Lower lobe of right lung (tissue), 2 donors: ENCODE data around the gene ABCB8. TPM values are rescaled to one million over a fixed set of nuclear protein-coding genes. Genes with fewer than 3 reads are reported as not detected.
A peak's percentile ranks its signal among the peaks of the same experiment; 100 is the strongest.

Experiments used
- ATAC-seq, 2 donors: fragments of 200-7000 bp; cut with Tn5 transposase; one replicate each; pipeline ENCODE4 v1.9.1; 2020 to 2022; ENCODE audit warnings: mild to moderate bottlenecking in 2 of 2, moderate library complexity in 2 of 2
- DNase-seq: peaks from one replicate; pipeline ENCODE4 v3.0.0-alpha.2; 2020
- H3K27ac ChIP-seq: fragments of 200-600 bp; one replicate; pipeline ENCODE4 v1.8.0; 2022
- H3K27me3 ChIP-seq: fragments of 200-600 bp; one replicate; pipeline ENCODE4 v1.8.0; 2022; ENCODE audit warnings: low read depth
- H3K36me3 ChIP-seq: fragments of 200-600 bp; one replicate; pipeline ENCODE4 v1.8.0; 2022; ENCODE audit warnings: mild to moderate bottlenecking
- H3K4me1 ChIP-seq: fragments of 200-600 bp; one replicate; pipeline ENCODE4 v1.8.0; 2022
- H3K4me3 ChIP-seq: fragments of 200-600 bp; one replicate; pipeline ENCODE4 v1.8.0; 2022; ENCODE audit warnings: mild to moderate bottlenecking
- H3K9me3 ChIP-seq: fragments of 200-600 bp; one replicate; pipeline ENCODE4 v1.8.0; 2022
- intact Hi-C: fragments of 100-400 bp; cut with DNase I; formaldehyde crosslinking; loops from one replicate; pipeline ENCODE4 v1.11.0; 2022
- total RNA-seq: library from RNA; stranded (reverse); fragmentation: NEBNext Ultra II Directional; extraction: Animal tissue kit (Norgen Biotek cat#: 25700); gene quantifications from one replicate; pipeline ENCODE4 v1.2.1, GENCODE V29; 2021
- TF ChIP-seq, protein P1 (sequence below): fragments of 200-600 bp; IDR thresholded peaks from one replicate; pipeline ENCODE4 v1.8.0; 2022; ENCODE audit warnings: antibody characterized with exemption, mild to moderate bottlenecking
- donor health status: DM: no; HTN: yes; CAD: no; lungs with severe emphysema.

Gene ABCB8
- total RNA-seq, 1 donor from 2014 or later = 42.4 TPM

DNA sequence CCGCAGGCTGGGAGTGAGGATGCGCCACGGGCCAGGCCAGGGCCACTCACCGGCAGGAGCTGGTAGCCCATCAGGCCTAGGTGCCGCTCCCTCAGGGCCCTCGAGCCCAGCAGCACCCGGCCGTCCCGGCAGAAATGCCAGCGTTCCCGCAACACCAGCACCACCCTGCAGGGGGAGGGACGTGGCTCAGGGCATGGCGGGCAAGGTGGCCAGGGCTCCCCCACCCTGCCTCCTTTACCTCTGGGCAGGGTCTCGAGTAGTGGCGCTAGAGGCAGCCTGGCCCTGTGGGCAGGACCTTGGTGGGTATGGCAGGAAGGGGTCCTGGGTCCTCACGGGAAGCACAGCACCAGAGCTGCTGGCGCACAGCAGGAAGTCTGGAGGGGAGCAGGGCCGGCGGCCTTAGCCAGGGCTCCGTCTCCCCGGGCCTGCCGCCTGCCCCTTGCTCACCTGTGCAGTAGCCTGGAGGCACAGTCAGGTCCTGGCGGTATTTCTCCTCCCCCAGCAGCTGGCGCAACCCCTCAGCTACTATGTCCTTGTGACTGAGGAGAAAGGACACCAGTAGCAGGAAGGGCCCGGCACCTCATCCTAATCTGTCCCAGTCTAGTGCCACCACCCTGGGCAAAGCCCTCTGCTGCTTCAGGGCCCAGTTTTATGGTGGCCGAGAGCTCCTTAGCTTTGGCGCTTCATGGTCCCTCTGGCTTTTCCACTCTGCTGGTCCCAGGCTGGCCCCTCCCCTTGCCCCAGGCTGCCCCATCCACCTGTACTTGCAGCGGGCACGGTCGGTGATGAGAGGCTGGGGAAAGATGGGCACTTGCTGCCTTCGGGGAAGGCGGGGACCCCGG is 48.8 kb downstream of the ABCB8 start:
- DNase-seq (no peak), ATAC-seq (no peak)
- no peak overlapping the region for H3K4me3 ChIP-seq
- intact Hi-C loops = no loop called here
- TF ChIP-seq, protein P1, sequence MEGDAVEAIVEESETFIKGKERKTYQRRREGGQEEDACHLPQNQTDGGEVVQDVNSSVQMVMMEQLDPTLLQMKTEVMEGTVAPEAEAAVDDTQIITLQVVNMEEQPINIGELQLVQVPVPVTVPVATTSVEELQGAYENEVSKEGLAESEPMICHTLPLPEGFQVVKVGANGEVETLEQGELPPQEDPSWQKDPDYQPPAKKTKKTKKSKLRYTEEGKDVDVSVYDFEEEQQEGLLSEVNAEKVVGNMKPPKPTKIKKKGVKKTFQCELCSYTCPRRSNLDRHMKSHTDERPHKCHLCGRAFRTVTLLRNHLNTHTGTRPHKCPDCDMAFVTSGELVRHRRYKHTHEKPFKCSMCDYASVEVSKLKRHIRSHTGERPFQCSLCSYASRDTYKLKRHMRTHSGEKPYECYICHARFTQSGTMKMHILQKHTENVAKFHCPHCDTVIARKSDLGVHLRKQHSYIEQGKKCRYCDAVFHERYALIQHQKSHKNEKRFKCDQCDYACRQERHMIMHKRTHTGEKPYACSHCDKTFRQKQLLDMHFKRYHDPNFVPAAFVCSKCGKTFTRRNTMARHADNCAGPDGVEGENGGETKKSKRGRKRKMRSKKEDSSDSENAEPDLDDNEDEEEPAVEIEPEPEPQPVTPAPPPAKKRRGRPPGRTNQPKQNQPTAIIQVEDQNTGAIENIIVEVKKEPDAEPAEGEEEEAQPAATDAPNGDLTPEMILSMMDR = no peak
- no peak overlapping the region for H3K27ac ChIP-seq
- peaks cover 58% of the 10 kb centered on the region for H3K36me3 ChIP-seq
- H3K9me3 ChIP-seq = no peaks in the 10 kb centered on the region
- H3K27me3 ChIP-seq = no peaks in the 10 kb centered on the region
- H3K4me1 ChIP-seq = peaks cover 31% of the 10 kb centered on the region

DNA sequence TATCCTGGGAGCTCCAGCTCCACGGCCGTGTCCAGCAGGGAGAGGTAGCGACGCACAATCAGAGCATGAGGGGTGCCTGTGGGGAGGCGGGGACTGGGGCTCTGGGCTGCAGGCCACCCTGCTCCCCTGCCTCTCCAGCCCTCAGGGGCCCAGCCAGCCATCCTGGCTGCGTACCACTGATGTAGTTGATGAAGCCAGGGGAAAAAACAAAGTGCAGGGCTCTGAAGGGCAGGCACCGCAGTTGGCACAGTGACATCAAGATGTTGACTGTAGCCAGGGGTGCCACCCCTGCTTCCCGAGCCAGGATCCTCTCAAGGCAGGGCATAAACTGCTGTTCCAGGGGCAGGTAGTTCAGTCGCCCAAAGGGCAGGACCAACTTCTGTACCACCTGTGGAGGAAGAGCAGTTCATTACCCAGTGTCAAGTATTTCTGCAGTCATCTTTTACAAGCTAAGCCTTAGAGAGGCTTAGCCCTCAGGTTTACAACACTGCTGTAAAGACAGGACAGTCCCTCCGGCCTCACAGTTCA is 49.5 kb downstream of the ABCB8 start:
- H3K27me3 ChIP-seq = no peaks in the 10 kb centered on the region
- peaks cover 51% of the 10 kb centered on the region for H3K36me3 ChIP-seq
- peaks cover 38% of the 10 kb centered on the region for H3K4me1 ChIP-seq
- DNase-seq (no peak), ATAC-seq (no peak)
- intact Hi-C loops = no loop called here
- no peak overlapping the region for H3K4me3 ChIP-seq
- TF ChIP-seq, protein P1 = no peak
- no peak overlapping the region for H3K27ac ChIP-seq
- H3K9me3 ChIP-seq = no peaks in the 10 kb centered on the region

DNA sequence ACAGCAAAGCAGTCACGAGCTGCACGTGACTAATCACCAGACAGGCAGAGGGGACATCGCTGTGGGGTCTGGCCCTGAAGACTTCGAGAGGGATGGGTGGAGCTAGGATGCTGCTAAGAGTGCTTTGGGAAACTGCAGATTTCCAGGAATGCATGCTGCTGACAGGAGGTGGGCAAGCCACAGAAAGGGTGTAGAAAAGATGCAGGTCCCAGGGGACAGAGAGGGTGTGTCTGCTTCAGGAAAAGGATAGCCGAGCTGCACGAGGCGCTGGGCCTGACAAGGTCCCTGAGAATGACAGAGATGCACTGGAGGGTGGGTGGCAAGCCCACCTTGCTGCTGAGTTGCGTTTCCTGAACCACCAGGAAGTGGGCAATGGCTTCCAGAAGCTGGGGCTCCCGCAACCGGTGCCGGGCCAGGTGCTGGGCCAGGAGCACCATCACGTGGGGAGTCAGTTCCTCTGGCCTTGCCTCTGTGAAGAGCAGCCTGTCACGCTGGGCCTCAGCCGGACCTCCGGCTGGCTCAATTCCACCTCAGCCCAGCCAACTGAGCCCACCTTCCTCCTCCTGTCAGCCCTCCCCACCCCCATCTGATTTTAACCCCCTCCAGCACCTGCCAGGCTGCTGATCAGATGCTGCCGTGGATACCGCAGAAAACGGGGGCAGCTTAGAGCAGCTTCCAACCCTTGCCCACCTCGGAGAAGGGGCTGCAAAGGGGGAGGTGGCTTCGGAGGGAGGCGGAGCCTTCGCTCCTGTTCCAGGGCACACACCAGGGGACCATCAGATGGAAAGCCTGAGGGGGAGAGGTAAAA is 50.2 kb downstream of the ABCB8 start:
- no peak overlapping the region for H3K4me3 ChIP-seq
- H3K9me3 ChIP-seq = no peaks in the 10 kb centered on the region
- H3K27me3 ChIP-seq = no peaks in the 10 kb centered on the region
- H3K27ac ChIP-seq = peak overlapping the region; percentile 18
- no peak for DNase-seq
- H3K4me1 ChIP-seq = peaks cover 38% of the 10 kb centered on the region
- ATAC-seq = no peak
- TF ChIP-seq, protein P1 = no peak
- intact Hi-C loops = no loop called here
- H3K36me3 ChIP-seq = peaks cover 44% of the 10 kb centered on the region

DNA sequence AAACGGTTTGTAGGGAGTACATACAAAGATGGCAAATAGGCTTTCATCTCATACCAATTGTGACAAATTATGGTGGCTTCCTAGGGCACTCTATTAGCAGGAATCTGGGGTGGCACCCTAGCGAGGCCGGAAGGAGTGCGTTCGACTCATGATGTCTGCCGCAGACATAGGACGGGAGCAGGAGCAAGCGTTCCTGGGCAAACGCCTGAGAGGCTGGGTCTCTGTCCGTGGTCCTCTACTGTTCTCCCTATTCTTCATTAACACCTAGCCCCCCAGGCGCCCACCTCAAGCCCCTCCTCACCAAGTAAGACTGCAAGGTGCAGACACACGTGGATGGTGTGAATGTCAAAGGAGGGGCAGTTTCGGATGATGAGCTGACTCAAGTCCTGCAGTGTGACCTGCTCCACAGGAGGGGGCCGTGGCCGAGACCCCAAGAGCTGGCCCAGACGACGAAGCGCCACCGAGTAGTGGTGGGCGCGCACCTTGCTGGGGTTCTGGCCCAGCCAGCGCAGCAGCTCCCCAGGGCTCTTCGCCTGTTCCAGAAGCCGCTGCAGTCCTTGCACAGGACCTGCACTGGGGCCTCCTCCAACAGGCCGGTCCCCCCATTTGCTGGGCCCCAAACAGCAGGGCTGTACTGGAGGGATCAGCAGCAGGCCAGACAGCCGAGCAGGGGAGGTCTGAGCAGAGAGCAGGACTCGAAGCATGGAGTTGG is 51.1 kb downstream of the ABCB8 start:
- Histone ChIP-seq H3K4me1 (peaks cover 44% of the 10 kb centered on the region), H3K27ac (peak overlapping the region; percentile 93), H3K4me3 (peak overlapping the region; percentile 96), H3K9me3 (no peaks in the 10 kb centered on the region), H3K36me3 (peaks cover 35% of the 10 kb centered on the region), H3K27me3 (no peaks in the 10 kb centered on the region)
- ATAC-seq = no peak
- no peak for DNase-seq
- intact Hi-C loops = no loop called here
- TF ChIP-seq, protein P1 = no peak

DNA sequence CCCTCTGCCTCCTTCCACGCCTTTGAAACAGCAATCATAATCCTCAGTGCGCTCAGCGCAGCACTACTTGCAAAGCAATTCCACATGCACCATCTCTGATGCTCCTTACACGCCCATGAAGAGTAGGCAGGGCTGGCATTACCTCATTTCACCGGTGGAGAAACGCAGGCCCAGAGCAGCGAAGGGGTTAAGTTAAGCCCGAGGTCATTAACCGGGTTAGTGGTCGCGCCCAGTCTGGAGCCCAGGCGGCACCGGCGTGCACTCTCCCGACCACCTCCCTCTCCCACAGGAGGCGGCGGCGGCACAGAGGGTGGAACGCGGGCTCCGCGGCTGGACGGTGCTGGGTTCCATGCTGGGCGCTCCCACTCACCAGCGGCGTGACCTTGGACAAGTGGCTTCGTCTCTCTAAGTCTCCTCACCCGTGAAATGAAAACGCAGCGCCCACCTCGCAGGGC is 51.8 kb downstream of the ABCB8 start:
- intact Hi-C loops = no loop called here
- TF ChIP-seq, protein P1 = no peak
- Histone ChIP-seq H3K36me3 (peaks cover 28% of the 10 kb centered on the region), H3K27me3 (no peaks in the 10 kb centered on the region), H3K27ac (peak overlapping the region; percentile 93), H3K4me1 (peaks cover 46% of the 10 kb centered on the region), H3K9me3 (no peaks in the 10 kb centered on the region), H3K4me3 (peak overlapping the region; percentile 96)
- DNase-seq = no peak
- peak; percentile 28 to 33 for ATAC-seq
